GM21576 (cell line): Measurements from ENCODE around the gene HCN2.
A peak's percentile ranks its signal among the peaks of the same experiment; 100 is the strongest.
"Not testable (repeated sequence)": the region's sequence is repeated elsewhere in the genome, so short reads cannot be mapped to it uniquely, and the experiment has no call there.

Source experiments
- ATAC-seq: cut with Tn5 transposase; IDR thresholded peaks from one replicate; pipeline ENCODE4 v1.9.1; 2021; ENCODE audit warnings: mild to moderate bottlenecking, moderate library complexity; ENCODE audit not compliant: unreplicated experiment

HCN2 gene

GRCh38 chr19:617551-618246 lies 28.0 kb downstream of the HCN2 start:
- ATAC-seq = no peak

GRCh38 chr19:618247-618619 lies 28.6 kb downstream of the HCN2 start:
- ATAC-seq = no peak

- no peak for ATAC-seq
These were observed 29.1 kb downstream of the HCN2 start for GRCh38 chr19:618674-619285.

DNA sequence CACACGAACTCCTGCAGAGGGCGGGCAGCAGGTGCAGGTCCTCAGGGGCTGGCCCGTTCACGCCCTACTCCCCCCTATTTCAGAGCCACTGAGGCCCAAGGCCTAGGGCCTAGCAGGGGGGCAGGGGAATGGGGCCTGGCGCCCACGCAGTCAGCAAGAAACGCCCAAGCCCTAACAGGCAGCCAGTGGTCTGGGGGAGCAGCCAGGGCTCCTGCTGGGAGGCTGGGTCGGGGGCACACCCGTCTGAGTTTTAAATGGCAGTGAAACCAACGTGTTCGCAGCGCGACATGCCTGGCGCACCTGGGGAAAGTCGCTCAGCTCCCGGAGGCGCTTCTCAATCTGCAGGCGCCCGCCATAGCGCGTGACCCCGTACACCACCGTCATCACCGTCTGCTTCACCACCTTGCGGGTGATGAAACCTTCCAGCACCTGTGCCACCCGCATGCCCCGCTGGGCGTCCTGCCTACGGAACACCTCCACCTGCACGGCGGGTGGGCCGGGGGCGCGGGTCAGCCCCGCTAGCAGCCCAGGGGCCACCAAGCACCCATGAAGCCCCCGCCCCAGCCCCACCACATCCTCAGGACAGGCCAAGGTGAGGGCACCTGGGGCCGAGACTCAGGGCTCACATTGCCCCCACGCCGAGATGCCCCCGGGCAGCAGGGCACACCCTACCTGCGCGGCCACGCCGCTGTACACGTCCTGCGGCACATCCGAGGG lies 29.8 kb downstream of the HCN2 start:
- ATAC-seq = no peak

DNA sequence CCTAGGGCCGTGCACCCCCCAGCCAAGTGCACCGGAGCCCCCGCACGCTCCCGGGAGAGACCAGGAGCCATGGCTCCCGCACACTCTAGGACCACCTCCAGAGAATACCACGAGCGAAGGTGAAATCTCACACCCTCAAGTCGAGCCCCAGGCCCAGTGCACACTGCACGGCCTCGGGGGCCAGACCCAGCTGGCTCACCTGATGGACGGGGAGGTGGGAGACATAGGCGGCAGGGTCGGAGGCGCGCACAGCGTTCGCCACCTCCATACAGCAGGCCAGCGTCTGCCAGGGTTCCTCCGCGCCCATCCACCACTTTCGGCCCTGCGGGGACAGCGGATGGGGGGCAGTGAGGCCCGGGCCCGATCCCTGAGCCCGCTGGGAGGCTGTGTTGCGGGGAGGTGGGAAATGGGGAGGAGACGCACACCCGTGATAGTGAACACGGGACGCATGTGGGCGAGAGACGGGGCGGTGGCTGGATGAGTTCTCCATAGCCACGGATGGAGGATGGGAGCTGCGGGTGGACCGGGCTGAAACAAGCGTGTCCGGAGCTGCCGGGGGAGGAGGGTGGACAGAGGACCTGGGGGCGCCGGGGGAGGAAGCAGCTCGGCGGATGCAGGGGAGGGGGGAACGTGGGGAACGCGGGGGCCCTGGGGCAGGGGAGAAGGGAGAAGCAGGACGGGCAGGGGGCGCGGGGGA lies 30.6 kb downstream of the HCN2 start:
- no peak for ATAC-seq

DNA sequence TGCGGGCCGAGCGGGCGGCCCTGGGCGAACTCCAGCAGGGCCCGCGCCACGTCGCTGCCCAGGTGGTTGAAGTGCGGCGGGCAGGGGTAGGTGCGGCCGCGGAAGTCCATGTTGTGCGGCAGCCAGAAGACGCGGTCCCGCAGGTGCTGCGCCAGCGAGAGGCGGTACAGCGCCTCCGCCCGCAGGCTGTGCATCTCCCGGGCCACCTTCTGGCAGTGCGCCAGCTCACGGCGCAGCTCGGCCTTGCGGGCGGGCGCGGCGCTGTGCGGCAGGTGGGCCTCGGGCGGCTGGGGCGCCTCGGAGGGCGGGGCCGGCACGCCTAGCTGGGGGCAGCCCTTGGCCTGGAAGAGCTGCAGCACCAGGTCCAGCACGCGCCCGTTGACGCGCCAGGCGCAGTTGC lies 31.5 kb downstream of the HCN2 start:
- ATAC-seq = not testable (repeated sequence)

- ATAC-seq = no peak
These were observed 32.1 kb downstream of the HCN2 start for GRCh38 chr19:621819-622218.

- no peak for ATAC-seq
These were observed 33.0 kb downstream of the HCN2 start for GRCh38 chr19:622666-623065.

- no peak for ATAC-seq
These were observed 33.7 kb downstream of the HCN2 start for GRCh38 chr19:623175-623916.

GRCh38 chr19:623974-624373 lies 34.3 kb downstream of the HCN2 start:
- ATAC-seq = no peak

GRCh38 chr19:624433-625109 lies 34.9 kb downstream of the HCN2 start:
- ATAC-seq = no peak

DNA sequence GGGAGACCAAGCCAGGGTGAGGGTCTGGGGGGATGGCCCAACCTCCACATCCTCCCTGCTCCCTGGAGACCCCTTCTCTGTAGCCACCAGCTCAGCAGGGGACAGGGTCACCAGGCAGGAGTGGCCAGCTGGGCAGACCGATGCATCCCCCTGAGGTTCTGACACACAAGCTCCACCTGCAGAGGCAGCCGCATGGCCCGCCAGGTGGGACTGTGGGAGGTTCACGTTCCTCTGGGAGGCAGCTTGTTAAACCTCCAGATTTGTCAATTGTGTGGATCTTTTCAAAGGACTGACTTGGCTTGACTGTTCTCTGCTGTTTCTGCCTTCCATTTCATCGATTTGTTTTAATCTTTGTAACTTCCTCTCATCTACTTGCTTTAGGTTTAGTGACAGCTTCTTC lies 35.6 kb downstream of the HCN2 start:
- no peak for ATAC-seq

DNA sequence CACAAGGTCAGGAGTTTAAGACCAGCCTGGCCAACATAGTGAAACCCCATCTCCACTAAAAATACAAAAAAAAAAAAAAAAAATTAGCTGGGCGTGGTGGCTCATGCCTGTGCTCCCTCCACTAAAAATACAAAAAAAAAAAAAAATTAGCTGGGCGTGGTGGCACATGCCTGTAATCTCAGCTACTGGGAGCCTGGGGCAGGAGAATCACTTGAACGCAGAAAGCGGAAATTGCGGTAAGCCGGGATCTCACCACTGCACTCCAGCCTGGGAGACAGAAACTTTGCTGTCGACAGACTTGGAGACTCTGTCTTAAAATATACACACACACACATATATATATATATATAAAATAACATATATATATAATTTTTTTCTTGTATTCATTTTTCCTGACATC lies 36.9 kb downstream of the HCN2 start:
- ATAC-seq = not testable (repeated sequence)

DNA sequence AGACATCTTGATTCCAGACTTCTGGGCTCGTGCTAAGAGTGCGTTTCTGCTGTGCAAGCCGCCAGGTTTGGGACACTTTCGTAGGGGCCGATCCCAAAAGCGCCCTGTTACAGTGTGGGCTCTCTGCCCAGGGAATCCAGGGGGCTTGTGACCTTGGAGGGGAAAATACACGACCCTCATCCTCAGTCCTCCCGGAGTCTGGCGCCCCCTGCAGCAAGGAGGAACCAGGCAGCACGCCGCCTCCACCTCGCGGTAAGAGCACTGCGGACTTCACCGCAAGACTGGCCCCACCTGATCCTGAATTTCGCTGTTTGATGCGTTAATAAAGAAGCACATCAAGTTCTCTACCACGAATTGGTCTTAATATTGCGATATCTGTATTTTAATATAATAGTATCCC lies 38.5 kb downstream of the HCN2 start:
- ATAC-seq = no peak

- not testable (repeated sequence) for ATAC-seq
These were observed 39.8 kb downstream of the HCN2 start for GRCh38 chr19:629515-629914.

DNA sequence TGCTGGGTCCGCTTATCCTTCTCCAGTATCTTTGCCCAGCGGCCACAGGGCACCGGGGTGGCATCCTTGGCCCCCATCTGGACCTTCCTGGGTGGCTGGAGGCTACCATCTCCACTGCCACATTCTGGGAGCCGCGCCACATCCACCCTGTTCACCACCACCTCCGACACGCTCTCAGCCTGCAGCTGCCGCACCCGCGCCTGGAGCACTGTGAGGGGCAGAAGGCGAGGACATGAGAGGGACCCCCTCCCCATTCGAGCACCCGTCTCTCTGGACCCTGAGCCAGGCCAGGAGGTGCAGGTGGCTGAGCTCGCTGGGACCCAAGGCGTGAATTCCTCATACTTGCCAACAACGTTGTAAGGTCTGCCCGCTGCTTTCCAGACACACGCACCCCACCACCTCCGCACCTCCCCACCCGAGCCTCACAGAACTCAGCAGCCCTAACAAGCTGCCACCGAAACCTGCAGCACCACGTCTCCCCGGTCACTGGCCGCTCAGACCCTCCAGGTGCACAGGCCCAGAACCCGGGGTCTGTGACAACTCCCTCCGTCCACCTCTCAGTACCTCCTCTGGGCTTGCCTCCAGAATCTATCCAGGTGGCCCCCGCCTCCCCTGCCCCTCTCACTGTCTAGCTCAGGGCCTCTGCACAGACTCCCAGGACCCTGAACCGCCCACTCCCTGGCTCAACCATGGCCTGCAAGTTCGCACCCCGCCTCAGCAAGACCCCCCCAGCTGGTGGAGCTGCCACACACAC lies 40.5 kb downstream of the HCN2 start:
- ATAC-seq = no peak

GRCh38 chr19:632579-633067 lies 42.9 kb downstream of the HCN2 start:
- ATAC-seq = peak; percentile 17

- peak; percentile 76 for ATAC-seq
These were observed 43.5 kb downstream of the HCN2 start, which contains the start of gene POLRMT for GRCh38 chr19:633068-633785. Gene POLRMT (minus strand): TSS chr19:633537. CDS start chr19:633512, 25 bp downstream.
